NCI-H1105 treated with DMSO at 0.1 percent for 48 hours (cell line): Measurements from ENCODE around the gene ALDH5A1.
A peak's percentile ranks its signal among the peaks of the same experiment; 100 is the strongest.

Experiments used
- DNase-seq: peaks from one replicate; lab custom pipeline; 2025; lab: John Stamatoyannopoulos, UW

Gene ALDH5A1

GRCh38 chr6:24524805-24525204, 30.0 kb downstream of the ALDH5A1 start:
- peak; percentile 18 for DNase-seq

- no peak for DNase-seq
Measured at GRCh38 chr6:24529985-24530384, 35.2 kb downstream of the ALDH5A1 start.

- no peak for DNase-seq
Measured at GRCh38 chr6:24534329-24534728, 39.6 kb downstream of the ALDH5A1 start.

- no peak for DNase-seq
Measured at GRCh38 chr6:24535210-24535609, 40.4 kb downstream of the ALDH5A1 start.

- no peak for DNase-seq
Measured at GRCh38 chr6:24536466-24536865, 41.7 kb downstream of the ALDH5A1 start.

GRCh38 chr6:24537082-24537699, 42.4 kb downstream of the ALDH5A1 start:
- DNase-seq: no peak

- no peak for DNase-seq
Measured at GRCh38 chr6:24537771-24538385, 43.1 kb downstream of the ALDH5A1 start.

- no peak for DNase-seq
Measured at GRCh38 chr6:24539416-24539815, 44.6 kb downstream of the ALDH5A1 start.

GRCh38 chr6:24540197-24540596, 45.4 kb downstream of the ALDH5A1 start:
- no peak for DNase-seq

- no peak for DNase-seq
Measured at GRCh38 chr6:24543683-24544082, 48.9 kb downstream of the ALDH5A1 start.

GRCh38 chr6:24545183-24545582, 50.4 kb downstream of the ALDH5A1 start:
- no peak for DNase-seq

- no peak for DNase-seq
Measured at GRCh38 chr6:24545691-24546090, 50.9 kb downstream of the ALDH5A1 start.

- DNase-seq: no peak
Measured at GRCh38 chr6:24546439-24546838, 51.7 kb downstream of the ALDH5A1 start.

- DNase-seq: no peak
Measured at GRCh38 chr6:24547243-24547642, 52.5 kb downstream of the ALDH5A1 start.

- DNase-seq: no peak
Measured at GRCh38 chr6:24549158-24549557, 54.4 kb downstream of the ALDH5A1 start.

GRCh38 chr6:24549674-24550353, 55.0 kb downstream of the ALDH5A1 start:
- no peak for DNase-seq

- no peak for DNase-seq
Measured at GRCh38 chr6:24551139-24551538, 56.4 kb downstream of the ALDH5A1 start.

- DNase-seq: no peak
Measured at GRCh38 chr6:24554474-24554873, 59.7 kb downstream of the ALDH5A1 start.

- DNase-seq: no peak
Measured at GRCh38 chr6:24558516-24558915, 63.7 kb downstream of the ALDH5A1 start.

GRCh38 chr6:24564081-24564480, 69.3 kb downstream of the ALDH5A1 start:
- DNase-seq: no peak

- DNase-seq: no peak
Measured at GRCh38 chr6:24565196-24565595, 70.4 kb downstream of the ALDH5A1 start.

- no peak for DNase-seq
Measured at GRCh38 chr6:24566020-24566767, 71.4 kb downstream of the ALDH5A1 start.

GRCh38 chr6:24568683-24569082, 73.9 kb downstream of the ALDH5A1 start:
- DNase-seq: no peak
